SK-N-SH (cell line): ENCODE results near the gene SEMA3C. TPM values are rescaled to one million over a fixed set of nuclear protein-coding genes. Genes with fewer than 3 reads are reported as not detected.
A peak's percentile ranks its signal among the peaks of the same experiment; 100 is the strongest.

Experiments
- CTCF ChIA-PET: fragments of 300-600, 350-600 bp; formaldehyde crosslinking; extraction: SDS; loops from one replicate; lab custom pipeline; 2021; lab: Yijun Ruan, JAX
- POLR2A ChIA-PET: fragments of 350-600 bp; sonication (Branson Sonifier 250); formaldehyde crosslinking; extraction: SDS; loops from one replicate; lab custom pipeline; 2020; ENCODE audit warnings: antibody characterized with exemption, inconsistent platforms; lab: Yijun Ruan, JAX
- DNase-seq: peaks from one replicate; pipeline ENCODE4 v3.0.0; 2012
- H2AFZ ChIP-seq: fragments of 200-600 bp; sonication (generic); 2 replicates; pipeline ENCODE4 v1.8.1; 2016; ENCODE audit warnings: antibody characterized with exemption, mild to moderate bottlenecking, low read depth
- H3F3A ChIP-seq: fragments of 200-600 bp; sonication (generic); replicated peaks from 2 replicates; pipeline ENCODE3; 2016; ENCODE audit warnings: antibody characterized with exemption, mild to moderate bottlenecking; ENCODE audit not compliant: insufficient read depth
- H3K27ac ChIP-seq, 2 experiments: fragments of 200-500 bp in 1 of 2; fragments of 200-600 bp in 1 of 2; sonication (Bioruptor generic) in 1 of 2; sonication (generic), shearing (Covaris generic) in 1 of 2; 2 replicates each; pipeline versions ENCODE4 v1.5.1 to v1.6.1; 2014 to 2016; ENCODE audit warnings: low read depth in 2 of 2, inconsistent platforms in 1 of 2, low read length in 1 of 2, mild to moderate bottlenecking in 1 of 2, mixed read lengths in 1 of 2
- H3K27me3 ChIP-seq: fragments of 200-600 bp; sonication (generic), shearing (Covaris generic); 2 replicates; pipeline ENCODE4 v1.6.1; 2016; ENCODE audit warnings: mixed run types; ENCODE audit not compliant: insufficient read depth
- H3K36me3 ChIP-seq, 2 experiments: fragments of 200-500 bp in 1 of 2; fragments of 200-600 bp in 1 of 2; sonication (Bioruptor generic) in 1 of 2; sonication (generic) in 1 of 2; replicated peaks in 1 of 2; 2 replicates each; pipeline versions ENCODE3 to v1.5.1; 2014 to 2016; ENCODE audit warnings: low read length in 1 of 2, mild to moderate bottlenecking in 1 of 2; ENCODE audit not compliant: insufficient read depth in 2 of 2, control insufficient read depth in 1 of 2
- H3K4me1 ChIP-seq, 2 experiments: fragments of 200-500 bp in 1 of 2; fragments of 200-600 bp in 1 of 2; sonication (Bioruptor generic) in 1 of 2; sonication (generic), shearing (Covaris generic) in 1 of 2; 2 replicates each; pipeline versions ENCODE4 v1.5.1 to v1.6.1; 2014 to 2016; ENCODE audit warnings: low read depth in 1 of 2, low read length in 1 of 2, mixed run types in 1 of 2; ENCODE audit not compliant: insufficient read depth in 2 of 2, control insufficient read depth in 1 of 2
- H3K4me2 ChIP-seq: fragments of 200-600 bp; sonication (generic), shearing (Covaris generic); 2 replicates; pipeline ENCODE4 v1.6.1; 2017; ENCODE audit warnings: mixed run types
- H3K4me3 ChIP-seq, 2 experiments: fragments of 200-500 bp in 1 of 2; fragments of 200-600 bp in 1 of 2; sonication (Bioruptor generic) in 1 of 2; sonication (generic), shearing (Covaris generic) in 1 of 2; 2 replicates each; pipeline versions ENCODE4 v1.5.1 to v1.8.1; 2014 to 2016; ENCODE audit warnings: low read depth in 2 of 2, inconsistent platforms in 1 of 2, low read length in 1 of 2, mild to moderate bottlenecking in 1 of 2, mixed read lengths in 1 of 2, moderate library complexity in 1 of 2
- H3K79me2 ChIP-seq: fragments of 200-600 bp; sonication (generic); 2 replicates; pipeline ENCODE4 v1.8.1; 2017; ENCODE audit warnings: mild to moderate bottlenecking; ENCODE audit not compliant: insufficient read depth
- H3K9ac ChIP-seq: fragments of 200-600 bp; sonication (generic); 2 replicates; pipeline ENCODE4 v1.6.1; 2017; ENCODE audit warnings: mixed run types
- H3K9me2 ChIP-seq: fragments of 200-600 bp; sonication (generic); 2 replicates; pipeline ENCODE4 v1.6.1; 2017; ENCODE audit warnings: mixed run types
- H3K9me3 ChIP-seq: fragments of 200-600 bp; sonication (generic); 2 replicates; pipeline ENCODE4 v1.6.1; 2017; ENCODE audit warnings: mixed run types, mild to moderate bottlenecking, moderate library complexity
- H4K20me1 ChIP-seq: fragments of 200-600 bp; sonication (generic); 2 replicates; pipeline ENCODE4 v1.6.1; 2017; ENCODE audit warnings: mild to moderate bottlenecking, mixed run types; ENCODE audit not compliant: insufficient read depth
- CHD2 ChIP-seq: fragments of 150-350 bp; IDR thresholded peaks from 2 replicates; pipeline ENCODE4 v1.6.1; 2018; ENCODE audit warnings: low read length; ENCODE audit not compliant: partially characterized antibody
- ELF1 ChIP-seq: IDR thresholded peaks from 2 replicates; pipeline ENCODE4 v1.4.0; 2012
- EP300 ChIP-seq, 2 experiments: IDR thresholded peaks; 2 replicates each; pipeline versions ENCODE4 v1.4.0 to v1.6.1; 2012; ENCODE audit warnings: borderline replicate concordance in 1 of 2, low read depth in 1 of 2, low read length in 1 of 2
- FOSL2 ChIP-seq: IDR thresholded peaks from 2 replicates; pipeline ENCODE4 v1.4.0; 2012; ENCODE audit warnings: low read depth, mild to moderate bottlenecking, moderate library complexity, borderline replicate concordance
- FOXJ3 ChIP-seq: sonication (generic); formaldehyde crosslinking; IDR thresholded peaks from 2 replicates; pipeline ENCODE4 v1.5.1; 2020; ENCODE audit warnings: mild to moderate bottlenecking, missing genetic modification reagents
- FOXM1 ChIP-seq: IDR thresholded peaks from 2 replicates; pipeline ENCODE4 v1.4.0; 2012; ENCODE audit warnings: low read depth, mild to moderate bottlenecking
- IRF3 ChIP-seq: fragments of 150-350 bp; IDR thresholded peaks from 2 replicates; pipeline ENCODE4 v1.6.1; 2016; ENCODE audit warnings: mild to moderate bottlenecking, low read depth, low read length
- JUND ChIP-seq: IDR thresholded peaks from 2 replicates; pipeline ENCODE4 v1.4.0; 2012
- MEF2A ChIP-seq: IDR thresholded peaks from 2 replicates; pipeline ENCODE4 v1.4.0; 2012; ENCODE audit warnings: low read depth, borderline replicate concordance
- MXI1 ChIP-seq: IDR thresholded peaks from 2 replicates; pipeline ENCODE4 v1.6.1; 2012; ENCODE audit warnings: mild to moderate bottlenecking, low read depth, low read length, improper control_type of control experiment
- NFIC ChIP-seq: IDR thresholded peaks from 2 replicates; pipeline ENCODE4 v1.4.0; 2012; ENCODE audit warnings: borderline replicate concordance
- PBX3 ChIP-seq: IDR thresholded peaks from 2 replicates; pipeline ENCODE4; 2012
- POLR2AphosphoS5 ChIP-seq: IDR thresholded peaks from 2 replicates; pipeline ENCODE4 v1.6.1; 2012; ENCODE audit warnings: low read depth, low read length
- RAD21 ChIP-seq: IDR thresholded peaks from 2 replicates; pipeline ENCODE4 v1.6.1; 2012; ENCODE audit warnings: mild to moderate bottlenecking, low read length
- RXRA ChIP-seq: IDR thresholded peaks from 2 replicates; pipeline ENCODE4 v1.4.0; 2012; ENCODE audit warnings: low read depth, mild to moderate bottlenecking, borderline replicate concordance
- TAF1 ChIP-seq: IDR thresholded peaks from 2 replicates; pipeline ENCODE4 v1.6.1; 2012; ENCODE audit warnings: low read depth, mild to moderate bottlenecking, low read length, moderate library complexity, borderline replicate concordance
- TCF12 ChIP-seq: IDR thresholded peaks from 2 replicates; pipeline ENCODE4 v1.4.0; 2012
- TEAD4 ChIP-seq: IDR thresholded peaks from 2 replicates; pipeline ENCODE4 v1.4.0; 2012; ENCODE audit warnings: mild to moderate bottlenecking, borderline replicate concordance; ENCODE audit not compliant: insufficient read depth
- YY1 ChIP-seq: IDR thresholded peaks from 2 replicates; pipeline ENCODE4 v1.4.0; 2012; ENCODE audit warnings: low read depth, mild to moderate bottlenecking
- ZBTB33 ChIP-seq: IDR thresholded peaks from 2 replicates; pipeline ENCODE4 v1.4.0; 2012; ENCODE audit warnings: low read depth, borderline replicate concordance
- WGBS: methylation state at CpG from one replicate; pipeline ENCODE4 v1.1.6; 2017; ENCODE audit warnings: low lambda C conversion rate; 5-methylcytosine and 5-hydroxymethylcytosine counted together
- polyA plus RNA-seq, 3 experiments: library from polyadenylated mRNA; depleted of rRNA; stranded (reverse); fragments of >200 nt; gene quantifications; 2 replicates each; pipeline ENCODE4 v1.2.3, GENCODE V29; 2012

The SEMA3C gene
- polyA plus RNA-seq, 1 of the 3 experiments (the other 2 are of a cell fraction) = 51.1 TPM

- Histone ChIP-seq H3K36me3 (no peaks in the 10 kb centered on the region), H3K4me1 (peaks cover 7 to 33% of the 10 kb centered on the region in 2 experiments), H4K20me1 (no peaks in the 10 kb centered on the region), H3K9me3 (no peaks in the 10 kb centered on the region), H3K9ac (no peak overlapping the region), H2AFZ (no peak overlapping the region), H3F3A (peaks cover 24% of the 10 kb centered on the region), H3K27ac (peak overlapping the region; percentile 25 to 93; a peak in 2 of 4 replicates), H3K4me3 (no peak overlapping the region), H3K4me2 (no peak overlapping the region), H3K79me2 (no peaks in the 10 kb centered on the region), H3K9me2 (no peaks in the 10 kb centered on the region), H3K27me3 (no peaks in the 10 kb centered on the region)
- TF ChIP-seq ELF1 = no peak
- ChIA-PET POLR2A (no interaction called here), CTCF (interaction anchor here (1.0 to 1.6 kb wide), 2 partner anchors 26 to 35 kb away, joined by 3 read pairs; no protein-coding TSS in a partner anchor)
- DNase-seq = no peak
- 88% methylated on average over 4 of the region's 4 CpGs for WGBS
These were observed 194.5 kb downstream of the SEMA3C start for GRCh38 chr7:80724249-80724871.

GRCh38 chr7:80722616-80723195 lies 196.1 kb downstream of the SEMA3C start:
- CTCF ChIA-PET = interaction anchor here (0.7 to 1.6 kb wide), 3 partner anchors 10 to 396 kb away, joined by 3 read pairs; no protein-coding TSS in a partner anchor
- no peak for DNase-seq
- WGBS = 10% methylated on average over 3 of the region's 3 CpGs
- peaks cover 7 to 33% of the 10 kb centered on the region in 2 experiments for H3K4me1 ChIP-seq
- POLR2A ChIA-PET = interaction anchor here (0.6 kb wide), 1 partner anchor 187 kb away, joined by 3 read pairs; no protein-coding TSS in a partner anchor
- H3F3A ChIP-seq = peaks cover 24% of the 10 kb centered on the region
- H3K9me2 ChIP-seq = no peaks in the 10 kb centered on the region
- H3K27me3 ChIP-seq = no peaks in the 10 kb centered on the region
- 0 out of 4 replicates have a peak overlapping the region, but pooled peaks of 1 of the 2 experiments have one; percentile 9 for H3K4me3 ChIP-seq
- H3K4me2 ChIP-seq = peak overlapping the region; percentile 60
- H3K9me3 ChIP-seq = no peaks in the 10 kb centered on the region
- peak overlapping the region; percentile 8; the same call in 1 of the 2 replicates for H2AFZ ChIP-seq
- H3K27ac ChIP-seq = peak overlapping the region; percentile 91 to 93
- peak overlapping the region; percentile 58 for H3K9ac ChIP-seq
- H3K36me3 ChIP-seq = no peaks in the 10 kb centered on the region
- H4K20me1 ChIP-seq = no peaks in the 10 kb centered on the region
- H3K79me2 ChIP-seq = no peaks in the 10 kb centered on the region
- TF ChIP-seq TAF1 = peak; percentile 54; the same call in 1 of the 2 replicates
- peak in 1 of 2 experiments; percentile 99; a peak in 2 of 4 replicates for TF ChIP-seq EP300 (IDR thresholded peaks at IDR 0.05; ENCODE audit: borderline replicate concordance in 1 of 2, low read depth in 1 of 2, low read length in 1 of 2)
- TF ChIP-seq FOSL2 = peak; percentile 98
- peak; percentile 96 for TF ChIP-seq TEAD4
- peak; percentile 73; the same call in 1 of the 2 replicates for TF ChIP-seq ZBTB33
- no peak for TF ChIP-seq FOXJ3
- peak; percentile 65; the same call in 1 of the 2 replicates for TF ChIP-seq MEF2A
- TF ChIP-seq NFIC = peak; percentile 99
- peak; percentile 99 for TF ChIP-seq JUND
- peak; percentile 97 for TF ChIP-seq TCF12
- TF ChIP-seq FOXM1 = peak; percentile 85
- TF ChIP-seq IRF3 = no peak
- TF ChIP-seq RXRA = peak; percentile 98
- TF ChIP-seq PBX3 = peak; percentile 95
- TF ChIP-seq YY1 = peak; percentile 76; the same call in 1 of the 2 replicates
- no peak for TF ChIP-seq MXI1
- TF ChIP-seq CHD2 = no peak
- no peak for TF ChIP-seq RAD21
- peak; percentile 81 for TF ChIP-seq POLR2AphosphoS5
